ENCODE results near the gene UBE2A. TPM values are rescaled to one million over a fixed set of nuclear protein-coding genes. Genes with fewer than 3 reads are reported as not detected.
A peak's percentile ranks its signal among the peaks of the same experiment; 100 is the strongest.

UBE2A gene
- total RNA-seq, 2 experiments from 2014 or later = 88.8 to 101 TPM

- no peaks in the 10 kb centered on the region for H3K9me3 ChIP-seq (ENCODE audit: control insufficient read depth in 1 of 2, insufficient read depth in 1 of 2, low read length in 2 of 2)
- peaks cover 17% of the 10 kb centered on the region for H3K4me1 ChIP-seq (ENCODE audit: insufficient read depth, low read length)
- H3K27me3 ChIP-seq (ENCODE audit: control insufficient read depth in 1 of 2, insufficient read depth in 2 of 2, low read length in 2 of 2) = no peaks in the 10 kb centered on the region
- ChIA-PET POLR2A (interaction anchor here (0.7 to 2.3 kb wide), 12 partner anchors 17 to 185 kb away, joined by 3 to 27 read pairs (median 4); partner anchors contain the start of genes RPL39, SEPTIN6 and UBE2A), CTCF (interaction anchor here (0.8 kb wide), 1 partner anchor 147 kb away, joined by 4 read pairs; no protein-coding TSS in a partner anchor)
- peaks cover 48% of the 10 kb centered on the region for H3K4me1 Mint-ChIP-seq (ENCODE audit: low read depth)
- no peaks in the 10 kb centered on the region for H3K27me3 Mint-ChIP-seq
- no peak for TF ChIP-seq CTCF (IDR thresholded peaks at IDR 0.05)
- H3K4me3 Mint-ChIP-seq = peak within 1 kb of the TSS; percentile 99
- H3K4me3 ChIP-seq (ENCODE audit: low read length) = peak within 1 kb of the TSS; percentile 90
- intact Hi-C loops (cut with DNase I, micrococcal nuclease) = loop anchor here (2.0 to 10.0 kb wide), 6 partner anchors 32 to 181 kb away; partner anchors contain the start of genes SEPTIN6 (in 2 of the 2), UBE2A (in 2 of the 2) and SOWAHD (in 1 of the 2)
- peaks cover 33% of the 10 kb centered on the region for H3K36me3 Mint-ChIP-seq (ENCODE audit: low read depth)
- ATAC-seq (ENCODE audit: poor library complexity) (peak; percentile 76), DNase-seq (peak; percentile 81 to 96 (median 86))
- peak within 1 kb of the TSS; percentile 82 to 90 for H3K27ac ChIP-seq (ENCODE audit: low read depth in 1 of 2, low read length in 2 of 2)
- H3K36me3 ChIP-seq (ENCODE audit: insufficient read depth, low read length) = no peaks in the 10 kb centered on the region
- H3K27ac Mint-ChIP-seq = peak within 1 kb of the TSS; percentile 96
- H3K9me3 Mint-ChIP-seq = no peaks in the 10 kb centered on the region
Measured at GRCh38 chrX:119606280-119607017, 32.1 kb downstream of the UBE2A start, which contains the start of gene NKRF. TSS of gene NKRF (minus strand) at chrX:119606424.

GRCh38 chrX:119607018-119607389 is 32.6 kb downstream of the UBE2A start:
- peak overlapping the region; percentile 82 to 90 for H3K27ac ChIP-seq (ENCODE audit: low read depth in 1 of 2, low read length in 2 of 2)
- no peaks in the 10 kb centered on the region for H3K27me3 ChIP-seq (ENCODE audit: control insufficient read depth in 1 of 2, insufficient read depth in 2 of 2, low read length in 2 of 2)
- no peaks in the 10 kb centered on the region for H3K9me3 Mint-ChIP-seq
- DNase-seq = peak in 1 of 14 experiments; percentile 11
- TF ChIP-seq CTCF (IDR thresholded peaks at IDR 0.05) = no peak
- no peaks in the 10 kb centered on the region for H3K9me3 ChIP-seq (ENCODE audit: control insufficient read depth in 1 of 2, insufficient read depth in 1 of 2, low read length in 2 of 2)
- POLR2A ChIA-PET = interaction anchor here (0.7 to 2.3 kb wide), 6 partner anchors 33 to 185 kb away, joined by 3 to 27 read pairs (median 9); partner anchors contain the start of genes RPL39, SEPTIN6 and UBE2A
- H3K4me1 Mint-ChIP-seq (ENCODE audit: low read depth) = peaks cover 44% of the 10 kb centered on the region
- peaks cover 17% of the 10 kb centered on the region for H3K4me1 ChIP-seq (ENCODE audit: insufficient read depth, low read length)
- H3K36me3 ChIP-seq (ENCODE audit: insufficient read depth, low read length) = no peaks in the 10 kb centered on the region
- peak overlapping the region; percentile 99 for H3K4me3 Mint-ChIP-seq
- CTCF ChIA-PET = no interaction called here
- H3K27me3 Mint-ChIP-seq = no peaks in the 10 kb centered on the region
- intact Hi-C loops (cut with DNase I, micrococcal nuclease) = loop anchor here (2.0 to 10.0 kb wide), 6 partner anchors 32 to 180 kb away; partner anchors contain the start of genes SEPTIN6 (in 2 of the 2), UBE2A (in 2 of the 2) and SOWAHD (in 1 of the 2)
- peaks cover 28% of the 10 kb centered on the region for H3K36me3 Mint-ChIP-seq (ENCODE audit: low read depth)
- peak overlapping the region; percentile 96 for H3K27ac Mint-ChIP-seq
- no peak for ATAC-seq (ENCODE audit: poor library complexity)
- peak overlapping the region; percentile 90 for H3K4me3 ChIP-seq (ENCODE audit: low read length)

- no peak overlapping the region for H3K4me3 ChIP-seq (ENCODE audit: low read length)
- no peak for DNase-seq
- Mint-ChIP-seq H3K27ac (peak overlapping the region; percentile 27), H3K36me3 (ENCODE audit: low read depth) (peaks cover 6% of the 10 kb centered on the region), H3K27me3 (no peaks in the 10 kb centered on the region), H3K4me1 (ENCODE audit: low read depth) (peaks cover 6% of the 10 kb centered on the region), H3K4me3 (no peak overlapping the region), H3K9me3 (no peaks in the 10 kb centered on the region)
- POLR2A ChIA-PET = no interaction called here
- H3K27ac ChIP-seq (ENCODE audit: low read depth in 1 of 2, low read length in 2 of 2) = no peak overlapping the region
- H3K27me3 ChIP-seq (ENCODE audit: control insufficient read depth in 1 of 2, insufficient read depth in 2 of 2, low read length in 2 of 2) = no peaks in the 10 kb centered on the region
- peaks cover 2% of the 10 kb centered on the region for H3K36me3 ChIP-seq (ENCODE audit: insufficient read depth, low read length)
- H3K9me3 ChIP-seq (ENCODE audit: control insufficient read depth in 1 of 2, insufficient read depth in 1 of 2, low read length in 2 of 2) = no peaks in the 10 kb centered on the region
- CTCF ChIA-PET = no interaction called here
- intact Hi-C loops (cut with DNase I, micrococcal nuclease) = no loop called here
- ATAC-seq (ENCODE audit: poor library complexity) = no peak
- TF ChIP-seq CTCF (IDR thresholded peaks at IDR 0.05) = no peak
- H3K4me1 ChIP-seq (ENCODE audit: insufficient read depth, low read length) = peaks cover 3% of the 10 kb centered on the region
Measured at GRCh38 chrX:119614776-119615175, 40.4 kb downstream of the UBE2A start.
